Activated naive CD8-positive, alpha-beta T cell treated with anti-CD3 and anti-CD28 coated beads for 36 hours (primary cell): ENCODE measurements around the gene CREG1. TPM values are rescaled to one million over a fixed set of nuclear protein-coding genes. Genes with fewer than 3 reads are reported as not detected.
"Not testable (repeated sequence)": the region's sequence is repeated elsewhere in the genome, so short reads cannot be mapped to it uniquely, and the experiment has no call there.

ENCODE experiments used
- DNase-seq: peaks from one replicate; pipeline ENCODE4 v3.0.0; 2021
- H3K27ac Mint-ChIP-seq: one replicate; pipeline ENCODE4 v1.8.0; 2022; ENCODE audit warnings: mild to moderate bottlenecking, moderate library complexity, mixed read lengths
- H3K27me3 Mint-ChIP-seq: one replicate; pipeline ENCODE4 v1.8.0; 2022; ENCODE audit warnings: mild to moderate bottlenecking, mixed read lengths
- H3K36me3 Mint-ChIP-seq: one replicate; pipeline ENCODE4 v1.8.0; 2021; ENCODE audit warnings: mild to moderate bottlenecking, mixed read lengths
- H3K4me1 Mint-ChIP-seq: one replicate; pipeline ENCODE4 v1.8.0; 2021; ENCODE audit warnings: mixed read lengths
- H3K4me3 Mint-ChIP-seq: one replicate; pipeline ENCODE4 v1.8.0; 2022; ENCODE audit warnings: mild to moderate bottlenecking, moderate library complexity, mixed read lengths
- H3K9me3 Mint-ChIP-seq: one replicate; pipeline ENCODE4 v1.8.0; 2022; ENCODE audit warnings: mixed read lengths
- total RNA-seq, 2 experiments: library from RNA; stranded (reverse); gene quantifications; one replicate each; pipeline ENCODE4 v1.2.3, GENCODE V29; 2021

Gene CREG1
- total RNA-seq, 2 experiments from 2014 or later: 11.2 to 11.3 TPM

DNA sequence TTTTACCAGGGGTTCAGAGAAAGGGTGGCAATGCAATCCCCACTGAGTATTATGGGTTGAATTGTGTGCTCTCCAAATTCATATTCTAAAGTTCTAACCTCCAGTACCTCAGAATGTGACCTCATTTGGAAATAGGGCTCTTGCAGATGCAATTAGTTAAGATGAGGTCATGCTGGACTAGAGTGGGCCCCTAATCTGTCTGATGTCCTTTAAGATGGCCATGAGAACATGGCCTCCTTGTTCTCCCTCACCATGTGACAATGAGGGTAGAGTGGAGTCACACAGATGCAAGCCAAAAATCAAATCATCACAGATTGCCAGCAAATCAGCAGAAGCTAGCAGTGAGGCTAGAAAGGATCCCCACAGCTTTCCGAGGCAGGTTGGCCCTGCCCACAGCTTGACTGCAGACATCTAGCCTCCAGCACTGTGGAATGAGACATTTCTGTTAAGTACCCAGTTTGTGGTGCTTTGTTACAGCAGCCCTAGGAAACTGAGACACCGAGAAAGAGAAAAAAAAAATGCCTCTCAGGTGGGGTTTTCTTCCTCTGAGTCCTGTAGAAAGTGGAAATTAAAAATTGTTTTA lies 25.5 kb upstream of the CREG1 start:
- Mint-ChIP-seq H3K27me3 (peaks cover 10% of the 10 kb centered on the region), H3K4me1 (no peaks in the 10 kb centered on the region), H3K4me3 (no peak overlapping the region), H3K9me3 (no peaks in the 10 kb centered on the region), H3K27ac (no peak overlapping the region), H3K36me3 (no peaks in the 10 kb centered on the region)
- no peak for DNase-seq

DNA sequence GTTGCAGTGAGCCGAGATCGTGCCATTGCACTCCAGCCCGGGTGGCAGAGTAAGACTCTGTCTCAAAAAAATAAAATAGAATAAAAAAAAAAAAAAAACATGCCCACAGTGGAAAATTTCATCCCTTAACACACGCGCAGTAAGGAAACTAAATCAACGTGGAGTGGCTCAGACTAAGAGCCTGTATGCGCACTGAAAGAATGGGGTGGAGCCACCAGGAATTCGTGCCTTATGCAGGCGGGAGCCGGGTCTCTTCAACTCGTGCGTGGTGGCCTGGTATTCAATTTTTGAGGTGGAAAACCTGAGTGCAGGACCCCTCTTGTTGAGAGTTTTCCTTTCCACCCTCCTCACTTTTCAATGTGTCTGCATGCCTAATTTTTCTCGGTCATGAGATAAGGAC lies 22.1 kb upstream of the CREG1 start:
- Mint-ChIP-seq H3K4me3 (no peak overlapping the region), H3K27ac (no peak overlapping the region), H3K9me3 (no peaks in the 10 kb centered on the region), H3K4me1 (no peaks in the 10 kb centered on the region), H3K36me3 (no peaks in the 10 kb centered on the region), H3K27me3 (peaks cover 17% of the 10 kb centered on the region)
- no peak for DNase-seq

DNA sequence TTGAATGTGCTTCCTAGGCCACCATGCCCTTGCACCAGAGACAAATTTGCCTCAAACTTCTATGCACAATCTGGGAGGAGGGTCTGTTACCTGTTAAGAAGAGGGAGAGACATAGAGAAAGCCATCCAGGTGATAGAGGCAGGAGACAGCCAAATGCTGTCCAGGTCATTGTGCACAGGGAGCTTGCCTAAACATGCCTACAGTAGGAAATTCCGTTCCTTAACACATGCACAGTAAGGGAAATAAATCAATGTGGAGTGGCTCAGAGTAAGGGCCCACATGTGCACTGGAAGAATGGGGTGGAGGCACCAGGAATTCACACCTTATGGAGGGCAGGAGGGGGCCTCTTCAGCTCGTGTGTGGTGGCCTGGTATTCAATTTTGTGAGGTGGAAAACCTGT lies 19.5 kb upstream of the CREG1 start:
- Mint-ChIP-seq H3K9me3 (no peaks in the 10 kb centered on the region), H3K36me3 (no peaks in the 10 kb centered on the region), H3K27me3 (peaks cover 17% of the 10 kb centered on the region), H3K4me1 (no peaks in the 10 kb centered on the region), H3K27ac (no peak overlapping the region), H3K4me3 (no peak overlapping the region)
- DNase-seq: no peak

DNA sequence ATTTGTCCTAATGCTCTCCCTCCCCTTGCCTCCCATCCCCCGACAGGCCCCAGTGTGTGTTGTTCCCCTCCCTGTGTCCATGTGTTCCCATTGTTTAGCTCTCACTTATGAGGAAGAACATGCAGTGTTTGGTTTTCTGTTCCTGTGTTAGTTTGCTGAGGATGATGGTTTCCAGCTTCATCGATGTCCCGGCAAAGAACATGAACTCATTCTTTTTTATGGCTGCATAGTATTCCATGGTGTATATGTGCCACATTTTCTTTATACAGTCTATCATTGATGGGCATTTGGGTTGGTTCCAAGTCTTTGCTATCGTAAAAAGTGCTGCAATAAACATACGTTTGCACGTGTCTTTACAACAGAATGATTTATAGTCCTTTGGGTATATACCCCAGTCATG lies 17.1 kb upstream of the CREG1 start:
- H3K36me3 Mint-ChIP-seq, H3K9me3 Mint-ChIP-seq, DNase-seq, H3K4me1 Mint-ChIP-seq, H3K4me3 Mint-ChIP-seq, H3K27me3 Mint-ChIP-seq, H3K27ac Mint-ChIP-seq: not testable (repeated sequence)

DNA sequence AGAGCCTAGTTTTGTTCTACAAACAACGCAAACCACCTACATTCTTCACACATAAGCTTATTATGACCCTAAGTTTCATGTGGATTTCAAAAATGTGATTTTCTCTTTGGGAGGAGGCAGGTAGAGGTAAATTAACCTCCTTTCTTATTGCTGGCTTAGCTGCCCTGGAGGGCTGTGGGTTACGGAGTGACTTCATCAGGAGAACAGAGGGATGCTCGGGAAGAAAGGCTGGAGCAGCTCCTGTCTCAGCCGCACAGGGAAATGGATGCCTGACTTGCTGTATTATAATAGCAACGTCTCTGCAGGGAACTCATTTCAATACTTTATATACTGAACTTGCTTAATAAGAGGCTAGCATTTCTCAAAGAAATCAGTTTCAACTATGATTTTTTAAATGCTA lies 14.1 kb upstream of the CREG1 start:
- no peak overlapping the region for H3K4me3 Mint-ChIP-seq
- no peaks in the 10 kb centered on the region for H3K36me3 Mint-ChIP-seq
- no peak for DNase-seq
- peaks cover 7% of the 10 kb centered on the region for H3K27me3 Mint-ChIP-seq
- no peaks in the 10 kb centered on the region for H3K9me3 Mint-ChIP-seq
- no peaks in the 10 kb centered on the region for H3K4me1 Mint-ChIP-seq
- H3K27ac Mint-ChIP-seq: no peak overlapping the region

DNA sequence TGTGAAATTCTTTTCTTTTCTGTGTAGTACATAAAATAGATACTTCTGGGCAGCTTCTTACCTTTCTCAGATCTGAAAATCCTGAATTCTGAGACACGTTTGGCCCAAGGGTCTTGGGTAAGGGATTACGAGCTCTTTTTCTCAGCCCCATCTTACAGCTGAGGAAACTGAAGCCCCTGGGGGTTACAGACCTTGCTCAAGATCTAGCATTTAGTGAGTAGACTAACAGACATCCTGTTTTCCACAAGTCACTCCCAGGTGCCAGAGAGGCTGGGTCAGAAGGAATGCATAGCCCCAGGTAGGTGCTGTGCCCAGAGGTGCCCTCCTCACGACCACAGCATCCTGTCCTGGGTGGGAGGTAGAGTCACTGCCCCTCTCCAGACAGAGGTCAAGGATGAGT lies 13.2 kb upstream of the CREG1 start:
- H3K4me3 Mint-ChIP-seq: no peak overlapping the region
- no peaks in the 10 kb centered on the region for H3K36me3 Mint-ChIP-seq
- no peaks in the 10 kb centered on the region for H3K4me1 Mint-ChIP-seq
- H3K27me3 Mint-ChIP-seq: peaks cover 4% of the 10 kb centered on the region
- no peak for DNase-seq
- H3K27ac Mint-ChIP-seq: no peak overlapping the region
- no peaks in the 10 kb centered on the region for H3K9me3 Mint-ChIP-seq

DNA sequence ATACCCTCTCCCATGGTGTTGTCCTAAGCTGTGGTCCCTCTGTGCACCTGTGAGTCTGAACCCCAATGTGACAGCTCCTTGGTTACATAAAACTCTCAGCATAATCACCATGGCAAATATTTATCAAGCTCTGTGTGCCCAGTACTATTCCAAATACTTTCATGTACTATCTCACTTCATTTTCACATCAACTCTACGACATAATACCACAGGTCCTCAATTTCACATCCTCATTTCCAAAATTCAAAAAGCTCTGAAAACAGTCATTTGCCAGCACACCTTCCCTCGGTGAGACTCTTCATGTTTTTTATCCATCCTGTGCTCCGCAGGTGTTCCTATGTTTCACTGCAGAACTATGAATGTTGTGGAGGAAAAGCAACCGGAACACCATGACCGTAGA lies 12.4 kb upstream of the CREG1 start:
- H3K4me3 Mint-ChIP-seq: no peak overlapping the region
- no peak for DNase-seq
- no peak overlapping the region for H3K27ac Mint-ChIP-seq
- H3K36me3 Mint-ChIP-seq: no peaks in the 10 kb centered on the region
- peaks cover 2% of the 10 kb centered on the region for H3K4me1 Mint-ChIP-seq
- no peaks in the 10 kb centered on the region for H3K27me3 Mint-ChIP-seq
- no peaks in the 10 kb centered on the region for H3K9me3 Mint-ChIP-seq

DNA sequence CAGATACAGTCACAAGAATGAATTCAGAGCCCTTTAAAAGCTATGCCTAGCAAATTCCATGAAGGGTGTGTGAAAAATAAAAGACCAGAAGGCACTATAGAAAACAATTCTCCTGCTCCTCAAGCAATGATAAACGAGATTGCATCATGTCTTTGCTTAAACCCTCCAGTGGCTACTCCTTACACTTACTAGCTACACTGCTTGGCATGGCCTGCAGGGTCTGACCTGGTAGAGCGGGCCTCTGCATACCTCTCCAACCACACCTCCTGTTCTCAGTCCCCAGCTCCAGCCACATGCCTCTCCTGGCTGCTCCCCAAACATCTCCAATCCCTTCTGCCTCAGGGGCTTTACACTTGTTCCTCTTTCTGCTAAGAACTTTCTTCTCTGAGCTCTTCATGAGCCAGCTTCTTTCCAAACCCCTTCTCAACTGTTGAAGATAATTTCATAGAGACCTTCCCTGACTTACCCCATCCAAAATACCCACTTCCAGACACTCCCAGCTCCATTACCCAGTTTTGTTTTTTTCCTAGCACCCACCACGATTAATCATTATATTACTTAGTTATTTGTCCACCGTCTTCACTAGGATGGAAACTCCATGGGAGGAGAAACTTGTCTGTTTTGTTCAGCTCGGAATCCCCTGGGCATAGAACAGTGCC lies 11.2 kb upstream of the CREG1 start:
- Mint-ChIP-seq H3K27me3 (no peaks in the 10 kb centered on the region), H3K27ac (peak overlapping the region; percentile 0), H3K4me1 (peaks cover 2% of the 10 kb centered on the region), H3K9me3 (no peaks in the 10 kb centered on the region), H3K4me3 (no peak overlapping the region), H3K36me3 (no peaks in the 10 kb centered on the region)
- no peak for DNase-seq

DNA sequence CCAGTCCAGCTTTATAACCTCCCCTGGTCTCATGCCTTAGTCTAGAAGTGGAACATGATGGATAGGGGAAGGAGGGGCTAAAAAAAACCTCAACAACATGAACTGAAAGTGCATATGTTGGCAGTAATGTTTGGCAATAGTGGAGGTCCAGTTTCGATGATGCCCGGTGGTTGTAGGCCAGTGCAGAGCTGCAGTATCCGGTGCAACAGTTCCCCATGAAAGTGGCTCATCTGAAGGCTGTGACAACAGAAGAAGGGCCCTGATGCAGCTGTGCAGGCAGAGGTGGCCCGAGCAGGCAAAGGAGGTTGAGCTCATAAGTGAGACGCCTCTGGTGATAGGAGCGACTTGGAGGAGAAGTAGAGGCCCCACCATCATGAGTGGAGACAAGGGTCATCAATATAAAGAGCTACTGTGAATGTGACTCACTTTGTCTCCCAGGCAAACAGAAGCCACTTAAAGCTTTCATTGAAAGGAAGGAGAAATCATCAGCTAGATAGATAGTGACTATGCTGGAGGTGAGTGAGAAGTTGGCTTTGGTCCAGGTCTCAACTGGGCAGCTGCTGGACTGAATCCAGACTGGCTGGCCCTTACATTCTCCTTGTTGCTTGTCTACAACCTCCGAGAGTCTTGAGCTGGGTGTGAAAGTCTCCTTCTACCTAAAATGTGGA lies 10.2 kb upstream of the CREG1 start:
- no peak overlapping the region for H3K4me3 Mint-ChIP-seq
- H3K27me3 Mint-ChIP-seq: no peaks in the 10 kb centered on the region
- no peaks in the 10 kb centered on the region for H3K36me3 Mint-ChIP-seq
- H3K27ac Mint-ChIP-seq: peak overlapping the region; percentile 47
- no peak for DNase-seq
- H3K4me1 Mint-ChIP-seq: peaks cover 2% of the 10 kb centered on the region
- no peaks in the 10 kb centered on the region for H3K9me3 Mint-ChIP-seq

DNA sequence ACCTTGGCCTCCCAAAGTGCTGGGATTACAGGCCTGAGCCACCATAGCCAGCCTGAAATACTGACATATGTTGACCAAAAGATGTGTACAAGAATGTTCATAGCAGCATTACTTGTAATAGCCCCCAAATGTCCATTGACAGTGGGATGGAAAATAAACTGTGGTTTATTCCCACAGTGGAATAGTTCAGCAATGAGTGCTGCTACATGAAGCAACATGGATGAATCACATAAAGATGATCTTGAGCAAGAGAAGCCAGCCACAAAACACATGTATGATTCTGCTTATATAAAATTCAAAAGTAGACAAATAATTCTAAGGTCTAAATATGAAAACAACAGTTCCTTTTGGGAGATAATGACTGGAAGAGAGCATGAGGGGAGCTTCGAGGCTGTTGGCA lies 9.1 kb upstream of the CREG1 start:
- no peak overlapping the region for H3K27ac Mint-ChIP-seq
- no peaks in the 10 kb centered on the region for H3K27me3 Mint-ChIP-seq
- peaks cover 2% of the 10 kb centered on the region for H3K4me1 Mint-ChIP-seq

DNA sequence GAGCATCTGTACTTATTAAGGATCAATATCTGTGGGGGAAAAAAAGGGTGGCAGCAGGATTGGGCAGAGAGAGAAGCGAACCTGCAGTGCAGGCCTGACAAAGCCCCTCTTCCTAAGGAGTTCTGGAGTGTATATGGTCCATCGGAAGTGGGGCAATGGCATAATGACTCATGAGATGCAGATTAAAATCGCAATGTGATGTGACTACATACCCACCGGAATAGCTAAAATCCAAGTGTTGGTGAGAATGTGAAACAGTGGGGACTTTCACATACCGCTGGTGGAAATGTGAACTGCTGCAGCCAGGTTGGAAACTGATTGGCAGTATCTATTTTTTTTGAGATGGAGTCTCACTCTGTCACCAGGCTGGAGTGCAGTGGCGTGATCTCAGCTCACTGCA lies 8.2 kb upstream of the CREG1 start:
- DNase-seq: no peak
- no peaks in the 10 kb centered on the region for H3K9me3 Mint-ChIP-seq
- H3K27ac Mint-ChIP-seq: no peak overlapping the region
- no peak overlapping the region for H3K4me3 Mint-ChIP-seq
- H3K36me3 Mint-ChIP-seq: no peaks in the 10 kb centered on the region
- H3K27me3 Mint-ChIP-seq: no peaks in the 10 kb centered on the region
- peaks cover 2% of the 10 kb centered on the region for H3K4me1 Mint-ChIP-seq

More for the DNA sequence above, 9.1 kb upstream of the CREG1 start:
- Mint-ChIP-seq H3K4me3 (no peak overlapping the region), H3K9me3 (no peaks in the 10 kb centered on the region), H3K36me3 (no peaks in the 10 kb centered on the region)
- no peak for DNase-seq

DNA sequence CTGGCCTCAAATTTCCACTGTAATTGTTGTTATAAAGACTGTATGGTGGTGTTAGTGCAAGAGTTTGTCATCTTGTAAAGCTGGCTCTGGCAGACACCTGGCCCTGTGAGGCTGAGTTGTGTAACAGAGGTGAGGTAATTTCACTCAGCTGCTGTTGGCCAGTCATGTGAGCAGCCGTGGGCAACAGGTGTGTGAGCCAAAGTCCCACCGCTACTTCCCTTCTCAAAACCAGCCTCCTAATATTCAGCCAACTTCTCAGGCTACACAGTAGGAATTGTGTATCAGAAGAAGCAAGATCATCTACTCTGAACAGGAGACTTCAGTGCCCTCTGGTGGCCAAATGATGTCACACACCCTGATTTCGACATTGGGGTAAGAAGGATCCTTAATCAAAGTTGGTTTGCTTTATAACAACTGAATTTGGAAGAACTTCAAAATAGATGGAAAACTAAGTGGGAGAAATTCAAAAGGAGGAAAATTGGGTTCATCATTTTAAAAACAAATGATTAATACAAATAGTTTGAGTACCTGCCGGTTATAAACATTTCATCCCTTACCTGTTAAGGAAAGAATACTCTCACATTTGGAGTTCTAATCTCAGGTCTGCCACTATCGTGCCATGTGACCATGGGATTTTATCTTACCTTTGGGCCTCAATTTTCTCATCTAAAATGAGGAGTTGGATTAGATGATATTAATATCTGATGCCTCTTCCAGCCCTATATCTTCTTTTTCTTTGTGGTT lies 2.6 kb upstream of the CREG1 start:
- Mint-ChIP-seq H3K4me3 (no peak overlapping the region), H3K9me3 (no peaks in the 10 kb centered on the region), H3K27me3 (no peaks in the 10 kb centered on the region), H3K27ac (no peak overlapping the region), H3K4me1 (peaks cover 20% of the 10 kb centered on the region), H3K36me3 (no peaks in the 10 kb centered on the region)
- peak; percentile 59 for DNase-seq

DNA sequence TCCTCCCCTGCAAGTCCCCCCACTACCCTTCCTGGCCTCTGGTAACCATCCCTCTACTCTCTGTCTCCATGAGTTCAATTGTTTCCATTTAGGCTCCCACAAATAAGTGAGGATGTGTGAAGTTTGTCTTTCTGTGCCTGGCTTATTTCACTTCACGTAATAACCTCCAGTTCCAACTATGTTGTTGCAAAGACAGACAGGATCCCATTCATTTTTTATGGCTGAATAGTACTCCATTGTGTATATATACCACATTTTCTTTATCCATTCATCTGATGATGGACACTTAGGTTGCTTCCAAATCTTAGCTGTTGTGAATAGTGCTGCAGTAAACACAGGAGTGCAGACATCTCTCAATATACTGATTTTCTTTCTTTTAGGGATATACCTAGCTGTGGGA lies 1.5 kb upstream of the CREG1 start:
- H3K4me3 Mint-ChIP-seq, H3K27me3 Mint-ChIP-seq, H3K9me3 Mint-ChIP-seq, H3K36me3 Mint-ChIP-seq, DNase-seq, H3K27ac Mint-ChIP-seq: not testable (repeated sequence)
- peaks cover 25% of the 10 kb centered on the region for H3K4me1 Mint-ChIP-seq

DNA sequence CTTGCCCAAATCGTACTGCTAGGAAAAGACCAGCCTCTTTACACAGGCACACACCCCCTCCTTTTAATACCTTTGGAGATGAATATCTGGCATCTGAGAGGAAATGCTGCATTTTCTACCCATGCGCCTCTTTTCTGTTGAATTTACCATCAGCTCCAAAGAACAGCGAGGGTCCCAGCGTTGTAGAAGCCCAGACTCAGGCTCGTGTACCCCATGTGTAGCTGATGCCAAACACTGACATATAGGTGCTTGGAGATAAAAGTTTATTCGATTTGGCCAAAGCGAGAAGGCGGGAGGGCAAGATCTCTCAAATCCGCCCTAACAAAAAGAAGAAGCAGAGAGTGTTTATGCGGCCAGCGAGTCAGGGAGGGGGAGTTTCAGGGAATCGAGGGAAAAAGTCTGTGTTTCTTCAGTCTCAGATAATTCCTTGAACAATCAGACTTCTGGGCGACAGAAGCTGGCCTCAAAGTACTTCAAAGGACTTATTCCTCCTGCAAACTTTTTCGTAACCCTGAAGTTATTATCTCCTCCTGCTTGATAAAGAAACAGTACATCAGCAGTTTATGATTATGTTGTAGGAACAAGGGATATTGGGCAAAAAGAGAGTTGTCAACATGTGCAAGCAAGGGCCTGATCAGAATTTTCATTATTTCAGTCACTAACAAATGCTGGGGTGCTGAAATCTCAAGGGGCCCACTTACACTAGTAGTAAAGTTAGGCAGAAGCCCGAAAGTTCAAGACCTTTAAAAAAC lies 642 bp upstream of the CREG1 start:
- Mint-ChIP-seq H3K4me3 (peak overlapping the region; percentile 87), H3K4me1 (peaks cover 25% of the 10 kb centered on the region), H3K27ac (peak overlapping the region; percentile 3), H3K9me3 (no peaks in the 10 kb centered on the region), H3K36me3 (no peaks in the 10 kb centered on the region), H3K27me3 (no peaks in the 10 kb centered on the region)
- DNase-seq: no peak

DNA sequence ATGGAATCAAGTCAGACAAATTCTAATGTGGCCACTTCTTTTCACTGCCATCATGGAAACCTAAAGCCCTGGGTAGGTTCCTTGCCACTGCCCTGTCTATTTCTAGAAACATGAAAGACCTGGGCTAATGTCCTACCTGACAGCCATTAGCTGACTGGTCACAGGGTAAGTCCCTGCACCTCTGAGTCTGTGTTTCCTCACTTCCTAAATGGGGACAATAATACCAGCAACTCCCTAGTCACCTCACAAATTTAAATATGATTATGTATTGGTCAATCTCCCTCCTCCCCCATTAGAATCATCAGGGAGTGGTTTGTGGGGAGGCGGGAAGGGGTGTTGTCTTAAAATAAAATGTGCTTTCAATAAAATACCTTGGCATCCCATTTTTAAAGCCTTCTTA lies 2.2 kb downstream of the CREG1 start:
- no peaks in the 10 kb centered on the region for H3K9me3 Mint-ChIP-seq
- H3K27me3 Mint-ChIP-seq: no peaks in the 10 kb centered on the region
- H3K4me1 Mint-ChIP-seq: peaks cover 28% of the 10 kb centered on the region
- no peak overlapping the region for H3K4me3 Mint-ChIP-seq
- H3K36me3 Mint-ChIP-seq: no peaks in the 10 kb centered on the region
- DNase-seq: no peak
- H3K27ac Mint-ChIP-seq: no peak overlapping the region
